Panc1 (cell line): Measurements from ENCODE around the gene PRR19.

Source experiments
- CTCF ChIP-seq: fragments of 450-650 bp; IDR thresholded peaks from 2 replicates; pipeline ENCODE4 v1.5.1; 2017; ENCODE audit warnings: mild to moderate bottlenecking
- POLR2AphosphoS5 ChIP-seq: IDR thresholded peaks from 2 replicates; pipeline ENCODE4 v1.6.1; 2012; ENCODE audit warnings: mild to moderate bottlenecking, low read depth, low read length, moderate library complexity
- REST ChIP-seq, 2 experiments: IDR thresholded peaks; 2 replicates each; pipeline ENCODE4 v1.6.1; 2011 to 2012; ENCODE audit warnings: low read depth in 2 of 2, control low read depth in 1 of 2, low read length in 1 of 2, mild to moderate bottlenecking in 1 of 2, moderate library complexity in 1 of 2; ENCODE audit not compliant: insufficient read depth in 1 of 2

GRCh38 chr19:42335374-42335936 is 33.5 kb downstream of the PRR19 start:
- TF ChIP-seq CTCF (no peak), POLR2AphosphoS5 (no peak), REST (IDR thresholded peaks at IDR 0.05; ENCODE audit: insufficient read depth in 1 of 2, low read depth in 2 of 2, low read length in 1 of 2) (no peak)
